Epithelial cell of proximal tubule (primary cell): ENCODE results near the gene OGG1. TPM values are rescaled to one million over a fixed set of nuclear protein-coding genes. Genes with fewer than 3 reads are reported as not detected.
"Not testable (repeated sequence)": the region's sequence is repeated elsewhere in the genome, so short reads cannot be mapped to it uniquely, and the experiment has no call there.

Experiments used
- DNase-seq: peaks from one replicate; pipeline ENCODE4 v3.0.0-alpha.2; 2011; ENCODE audit warnings: low read depth
- H3K4me3 ChIP-seq: 2 replicates; pipeline ENCODE4 v1.5.1; 2011; ENCODE audit warnings: low read depth, mild to moderate bottlenecking, low read length
- CTCF ChIP-seq: conservative IDR thresholded peaks from 2 replicates; pipeline ENCODE4 v1.5.1; 2012; ENCODE audit warnings: low read depth, mild to moderate bottlenecking, low read length
- total RNA-seq: library from RNA; depleted of rRNA; stranded (reverse); fragments of >200 nt; gene quantifications from 2 replicates; pipeline ENCODE4 v1.2.3, GENCODE V29; 2015

The OGG1 gene
- total RNA-seq, 1 donor from 2014 or later = 22.0 TPM

GRCh38 chr3:9769426-9770275, 19.9 kb downstream of the OGG1 start, which contains the start of gene CAMK1:
TSS of gene CAMK1 (minus strand) at chr3:9769947. CDS start at chr3:9767749, 2,198 bp downstream.
- TF ChIP-seq CTCF = no peak
- H3K4me3 ChIP-seq = peak within 1 kb of the TSS; percentile 74
- no peak for DNase-seq

- TF ChIP-seq CTCF = no peak
- no peak for DNase-seq
- H3K4me3 ChIP-seq = peak overlapping the region; percentile 74
Observed at GRCh38 chr3:9770276-9770812, 20.6 kb downstream of the OGG1 start.

- DNase-seq, H3K4me3 ChIP-seq: not testable (repeated sequence)
Observed at GRCh38 chr3:9771007-9771406, 21.3 kb downstream of the OGG1 start.

GRCh38 chr3:9776896-9777693, 27.3 kb downstream of the OGG1 start:
- no peak for TF ChIP-seq CTCF
- DNase-seq = no peak
- no peak overlapping the region for H3K4me3 ChIP-seq

- TF ChIP-seq CTCF = no peak
- H3K4me3 ChIP-seq = no peak overlapping the region
- no peak for DNase-seq
Observed at GRCh38 chr3:9777694-9778021, 27.9 kb downstream of the OGG1 start.

GRCh38 chr3:9778143-9779074, 28.7 kb downstream of the OGG1 start:
- no peak for TF ChIP-seq CTCF
- DNase-seq = no peak
- H3K4me3 ChIP-seq = no peak overlapping the region
